Measurements from ENCODE around the gene NEO1.

NEO1 gene

GRCh38 chr15:73038220-73038619 lies 14.0 kb upstream of the NEO1 start:
- Histone ChIP-seq H3K4me3 (ENCODE audit: insufficient read depth, low read length, poor library complexity, severe bottlenecking) (no peak overlapping the region), H3F3A (ENCODE audit: insufficient read depth) (no peaks in the 10 kb centered on the region), H3K36me3 (ENCODE audit: low read length) (no peaks in the 10 kb centered on the region), H3K9me2 (replicated peaks; ENCODE audit: insufficient read depth, low read length) (no peaks in the 10 kb centered on the region), H3K79me2 (ENCODE audit: insufficient read depth, low read length) (no peaks in the 10 kb centered on the region), H3K27me3 (ENCODE audit: low read length) (no peaks in the 10 kb centered on the region), H2AFZ (ENCODE audit: low read depth, low read length, severe bottlenecking) (no peak overlapping the region), H3K4me2 (ENCODE audit: low read depth, low read length, poor library complexity, severe bottlenecking) (no peak overlapping the region), H3K9me3 (ENCODE audit: insufficient read depth, low read length) (no peaks in the 10 kb centered on the region), H3K27ac (ENCODE audit: low read depth, low read length) (no peak overlapping the region), H4K20me1 (ENCODE audit: low read depth, low read length) (no peaks in the 10 kb centered on the region), H3K9ac (ENCODE audit: low read length) (no peak overlapping the region)
- TF ChIP-seq CTCF (IDR thresholded peaks at IDR 0.05; ENCODE audit: insufficient read depth, low read length, poor library complexity, severe bottlenecking) (no peak), EZH2phosphoT487 (conservative IDR thresholded peaks at IDR 0.05; ENCODE audit: low read length) (no peak)

- Histone ChIP-seq H3F3A (ENCODE audit: insufficient read depth) (peaks cover 9% of the 10 kb centered on the region; the same call in 1 of the 2 replicates), H3K27ac (ENCODE audit: low read depth, low read length) (no peak overlapping the region), H3K4me3 (ENCODE audit: insufficient read depth, low read length, poor library complexity, severe bottlenecking) (no peak overlapping the region), H3K36me3 (ENCODE audit: low read length) (no peaks in the 10 kb centered on the region), H3K4me2 (ENCODE audit: low read depth, low read length, poor library complexity, severe bottlenecking) (no peak overlapping the region), H3K79me2 (ENCODE audit: insufficient read depth, low read length) (no peaks in the 10 kb centered on the region), H2AFZ (ENCODE audit: low read depth, low read length, severe bottlenecking) (no peak overlapping the region), H4K20me1 (ENCODE audit: low read depth, low read length) (no peaks in the 10 kb centered on the region), H3K9me3 (ENCODE audit: insufficient read depth, low read length) (no peaks in the 10 kb centered on the region), H3K9ac (ENCODE audit: low read length) (no peak overlapping the region), H3K27me3 (ENCODE audit: low read length) (no peaks in the 10 kb centered on the region), H3K9me2 (replicated peaks; ENCODE audit: insufficient read depth, low read length) (no peaks in the 10 kb centered on the region)
- TF ChIP-seq EZH2phosphoT487 (conservative IDR thresholded peaks at IDR 0.05; ENCODE audit: low read length) (no peak), CTCF (IDR thresholded peaks at IDR 0.05; ENCODE audit: insufficient read depth, low read length, poor library complexity, severe bottlenecking) (no peak)
Measured at GRCh38 chr15:73046073-73046472, 6.2 kb upstream of the NEO1 start.

GRCh38 chr15:73047882-73048281 lies 4.4 kb upstream of the NEO1 start:
- TF ChIP-seq CTCF (IDR thresholded peaks at IDR 0.05; ENCODE audit: insufficient read depth, low read length, poor library complexity, severe bottlenecking) (no peak), EZH2phosphoT487 (conservative IDR thresholded peaks at IDR 0.05; ENCODE audit: low read length) (no peak)

More at GRCh38 chr15:73047882-73048281, 4.4 kb upstream of the NEO1 start:
- H2AFZ ChIP-seq (ENCODE audit: low read depth, low read length, severe bottlenecking): no peak overlapping the region
- no peaks in the 10 kb centered on the region for H3K36me3 ChIP-seq (ENCODE audit: low read length)
- H3K4me2 ChIP-seq (ENCODE audit: low read depth, low read length, poor library complexity, severe bottlenecking): no peak overlapping the region
- no peaks in the 10 kb centered on the region for H4K20me1 ChIP-seq (ENCODE audit: low read depth, low read length)
- no peaks in the 10 kb centered on the region for H3K9me2 ChIP-seq (replicated peaks; ENCODE audit: insufficient read depth, low read length)
- no peaks in the 10 kb centered on the region for H3K27me3 ChIP-seq (ENCODE audit: low read length)
- H3F3A ChIP-seq (ENCODE audit: insufficient read depth): peaks cover 10% of the 10 kb centered on the region; the same call in 1 of the 2 replicates
- no peaks in the 10 kb centered on the region for H3K79me2 ChIP-seq (ENCODE audit: insufficient read depth, low read length)
- H3K27ac ChIP-seq (ENCODE audit: low read depth, low read length): no peak overlapping the region
- no peak overlapping the region for H3K4me3 ChIP-seq (ENCODE audit: insufficient read depth, low read length, poor library complexity, severe bottlenecking)
- no peak overlapping the region for H3K9ac ChIP-seq (ENCODE audit: low read length)
- H3K9me3 ChIP-seq (ENCODE audit: insufficient read depth, low read length): no peaks in the 10 kb centered on the region
